GM12874 (cell line): ENCODE results near the gene PLXND1.

ENCODE experiments used
- CTCF ChIP-seq: IDR thresholded peaks from 2 replicates; pipeline ENCODE4 v1.5.1; 2011; ENCODE audit warnings: low read depth, mild to moderate bottlenecking, control low read depth, low read length, moderate library complexity; ENCODE audit not compliant: insufficient read depth

PLXND1 gene

GRCh38 chr3:129518581-129518980, 87.9 kb downstream of the PLXND1 start:
- no peak for TF ChIP-seq CTCF

GRCh38 chr3:129518038-129518561, 88.4 kb downstream of the PLXND1 start:
- TF ChIP-seq CTCF: no peak

GRCh38 chr3:129517516-129517915, 89.0 kb downstream of the PLXND1 start:
- no peak for TF ChIP-seq CTCF

GRCh38 chr3:129514563-129514962, 91.9 kb downstream of the PLXND1 start:
- no peak for TF ChIP-seq CTCF

- no peak for TF ChIP-seq CTCF
These were observed 92.4 kb downstream of the PLXND1 start for GRCh38 chr3:129514110-129514509.

GRCh38 chr3:129513705-129514104, 92.8 kb downstream of the PLXND1 start:
- TF ChIP-seq CTCF: no peak

GRCh38 chr3:129512595-129512994, 93.9 kb downstream of the PLXND1 start:
- no peak for TF ChIP-seq CTCF
